ENCODE results near the gene CTNS. TPM values are rescaled to one million over a fixed set of nuclear protein-coding genes. Genes with fewer than 3 reads are reported as not detected.

CTNS gene
- total RNA-seq, 1 donor from 2014 or later = 11.5 TPM

DNA sequence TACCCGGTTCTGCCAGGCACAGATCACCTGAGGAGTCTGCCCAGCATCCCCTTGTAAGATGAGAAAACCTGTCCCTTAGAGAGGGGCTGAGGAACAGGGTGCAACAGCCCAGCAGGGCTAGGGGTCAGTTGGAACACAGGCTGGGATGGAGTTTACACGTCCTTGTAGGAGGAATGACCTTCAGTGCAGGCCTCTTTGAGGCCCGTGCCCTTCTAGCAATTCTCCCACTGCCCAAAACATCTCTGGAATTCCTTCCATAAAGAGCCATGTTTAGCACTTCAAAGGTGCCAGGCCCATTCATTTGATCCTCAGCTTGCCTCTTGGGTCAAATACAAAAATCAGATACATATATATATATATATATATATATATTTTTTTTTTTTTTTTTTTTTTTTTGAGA is 4.5 kb downstream of the CTNS start:
- no peaks in the 10 kb centered on the region for H3K27me3 ChIP-seq (ENCODE audit: control insufficient read depth in 3 of 3, insufficient read depth in 3 of 3, low read length in 3 of 3)
- H3K4me3 ChIP-seq (ENCODE audit: low read length in 3 of 3) = peak overlapping the region in 1 of 3 donors; percentile 13
- H3K9me3 ChIP-seq (ENCODE audit: control insufficient read depth in 3 of 3, low read length in 3 of 3) = no peaks in the 10 kb centered on the region
- peak overlapping the region; percentile 55 for H3K27ac ChIP-seq (ENCODE audit: low read depth, low read length)
- peaks cover 18 to 23% (median 21%) of the 10 kb centered on the region in 3 donors for H3K36me3 ChIP-seq (ENCODE audit: control insufficient read depth in 3 of 3, insufficient read depth in 3 of 3, low read length in 3 of 3)
- peaks cover 19 to 34% (median 30%) of the 10 kb centered on the region in 3 donors for H3K4me1 ChIP-seq (ENCODE audit: control insufficient read depth in 3 of 3, insufficient read depth in 3 of 3, low read length in 3 of 3)
- peak overlapping the region in 2 of 3 donors; percentile 40 for H3K9ac ChIP-seq (ENCODE audit: low read depth in 1 of 3, low read length in 3 of 3)

DNA sequence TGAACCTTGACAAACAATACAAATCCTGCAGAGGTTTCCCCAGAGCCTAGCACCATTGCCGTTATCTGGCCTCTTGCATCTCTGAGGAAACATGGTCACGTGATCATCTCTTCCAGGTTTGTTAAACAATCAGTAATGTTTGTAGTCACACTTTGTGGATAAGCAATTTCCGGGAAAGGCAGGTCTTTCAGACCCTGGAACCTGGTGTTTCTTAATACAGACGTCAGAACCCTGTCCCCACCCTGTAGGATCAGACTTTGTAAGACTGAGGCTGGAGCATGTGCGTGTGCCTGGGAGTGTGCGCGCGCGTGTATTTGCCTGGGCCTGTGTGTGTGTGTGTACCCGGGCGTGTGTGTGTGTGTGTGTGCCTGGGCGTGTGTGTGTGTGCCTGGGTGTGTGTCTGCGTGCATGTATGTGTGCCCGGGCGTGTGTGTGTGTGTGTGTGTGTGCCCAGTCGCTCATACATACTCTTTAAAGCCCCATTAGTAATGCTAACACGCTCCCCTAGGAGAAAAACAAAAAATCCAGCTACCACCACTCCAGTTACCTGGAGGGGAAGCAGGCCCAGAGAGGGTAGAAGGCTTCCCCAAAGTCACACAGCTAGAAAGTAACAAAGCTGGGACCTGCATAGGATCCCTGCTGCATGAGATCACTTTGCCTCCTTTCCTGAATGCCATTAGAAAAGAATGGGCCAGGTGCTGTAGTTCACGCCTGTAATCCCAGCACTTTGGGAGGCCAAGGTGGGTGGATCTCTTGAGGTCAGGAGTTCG is 5.3 kb downstream of the CTNS start:
- H3K9me3 ChIP-seq (ENCODE audit: control insufficient read depth in 3 of 3, low read length in 3 of 3) = no peaks in the 10 kb centered on the region
- no peaks in the 10 kb centered on the region for H3K27me3 ChIP-seq (ENCODE audit: control insufficient read depth in 3 of 3, insufficient read depth in 3 of 3, low read length in 3 of 3)
- peaks cover 21 to 25% (median 21%) of the 10 kb centered on the region in 3 donors for H3K36me3 ChIP-seq (ENCODE audit: control insufficient read depth in 3 of 3, insufficient read depth in 3 of 3, low read length in 3 of 3)
- H3K4me1 ChIP-seq (ENCODE audit: control insufficient read depth in 3 of 3, insufficient read depth in 3 of 3, low read length in 3 of 3) = peaks cover 18 to 30% (median 28%) of the 10 kb centered on the region in 3 donors
- no peak overlapping the region for H3K27ac ChIP-seq (ENCODE audit: low read depth, low read length)
- H3K9ac ChIP-seq (ENCODE audit: low read depth in 1 of 3, low read length in 3 of 3) = no peak overlapping the region
- H3K4me3 ChIP-seq (ENCODE audit: low read length in 3 of 3) = no peak overlapping the region

DNA sequence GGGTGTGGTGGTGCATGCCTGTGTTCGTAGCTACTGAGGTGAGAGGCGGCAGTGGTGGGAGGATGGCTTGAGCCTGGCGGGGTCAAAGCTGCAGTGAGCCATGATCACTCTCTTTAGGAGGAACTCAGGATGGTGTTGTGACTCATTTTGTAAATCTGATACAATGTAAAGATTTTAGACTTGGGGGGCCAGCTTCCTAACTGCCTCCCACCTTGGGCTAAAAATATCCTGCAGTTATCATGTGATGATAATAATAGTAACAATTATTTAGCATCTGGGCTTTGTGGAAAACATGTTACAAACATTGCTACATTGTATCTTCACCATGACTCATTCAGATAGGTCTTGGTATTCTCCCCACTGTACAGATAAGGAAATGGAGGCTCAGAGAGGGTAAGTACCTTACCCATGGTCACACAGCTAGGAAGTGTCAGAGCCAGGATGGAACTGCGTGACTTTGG is 7.4 kb downstream of the CTNS start:
- no peaks in the 10 kb centered on the region for H3K27me3 ChIP-seq (ENCODE audit: control insufficient read depth in 3 of 3, insufficient read depth in 3 of 3, low read length in 3 of 3)
- no peak overlapping the region for H3K9ac ChIP-seq (ENCODE audit: low read depth in 1 of 3, low read length in 3 of 3)
- peaks cover 23 to 31% (median 25%) of the 10 kb centered on the region in 3 donors for H3K36me3 ChIP-seq (ENCODE audit: control insufficient read depth in 3 of 3, insufficient read depth in 3 of 3, low read length in 3 of 3)
- H3K9me3 ChIP-seq (ENCODE audit: control insufficient read depth in 3 of 3, low read length in 3 of 3) = no peaks in the 10 kb centered on the region
- peaks cover 12 to 22% (median 16%) of the 10 kb centered on the region in 3 donors for H3K4me1 ChIP-seq (ENCODE audit: control insufficient read depth in 3 of 3, insufficient read depth in 3 of 3, low read length in 3 of 3)
- no peak overlapping the region for H3K4me3 ChIP-seq (ENCODE audit: low read length in 3 of 3)
- no peak overlapping the region for H3K27ac ChIP-seq (ENCODE audit: low read depth, low read length)

DNA sequence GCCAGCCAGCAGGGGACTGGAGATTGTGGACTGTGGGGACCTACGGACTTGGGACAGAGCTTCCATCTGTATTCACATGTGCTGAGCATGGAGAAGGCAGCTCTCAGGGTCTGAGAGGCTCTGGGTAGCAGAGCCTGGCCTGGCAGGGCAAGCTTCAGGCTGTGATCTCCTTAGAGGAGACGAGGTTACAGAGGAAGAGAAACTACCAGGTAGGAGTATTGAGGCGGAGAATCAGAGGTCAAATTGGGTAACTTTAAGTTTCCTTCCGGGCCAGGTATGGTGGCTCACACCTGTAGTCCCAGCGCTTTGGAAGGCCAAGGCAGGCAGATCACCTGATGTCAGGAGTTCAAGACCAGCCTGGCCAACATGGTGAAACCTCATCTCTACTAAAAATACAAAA is 8.8 kb downstream of the CTNS start:
- H3K36me3 ChIP-seq (ENCODE audit: control insufficient read depth in 3 of 3, insufficient read depth in 3 of 3, low read length in 3 of 3) = peaks cover 22 to 39% (median 27%) of the 10 kb centered on the region in 3 donors
- H3K27ac ChIP-seq (ENCODE audit: low read depth, low read length) = no peak overlapping the region
- H3K9me3 ChIP-seq (ENCODE audit: control insufficient read depth in 3 of 3, low read length in 3 of 3) = no peaks in the 10 kb centered on the region
- no peaks in the 10 kb centered on the region for H3K27me3 ChIP-seq (ENCODE audit: control insufficient read depth in 3 of 3, insufficient read depth in 3 of 3, low read length in 3 of 3)
- peaks cover 7 to 15% (median 8%) of the 10 kb centered on the region in 3 donors for H3K4me1 ChIP-seq (ENCODE audit: control insufficient read depth in 3 of 3, insufficient read depth in 3 of 3, low read length in 3 of 3)
- no peak overlapping the region for H3K9ac ChIP-seq (ENCODE audit: low read depth in 1 of 3, low read length in 3 of 3)
- no peak overlapping the region for H3K4me3 ChIP-seq (ENCODE audit: low read length in 3 of 3)

DNA sequence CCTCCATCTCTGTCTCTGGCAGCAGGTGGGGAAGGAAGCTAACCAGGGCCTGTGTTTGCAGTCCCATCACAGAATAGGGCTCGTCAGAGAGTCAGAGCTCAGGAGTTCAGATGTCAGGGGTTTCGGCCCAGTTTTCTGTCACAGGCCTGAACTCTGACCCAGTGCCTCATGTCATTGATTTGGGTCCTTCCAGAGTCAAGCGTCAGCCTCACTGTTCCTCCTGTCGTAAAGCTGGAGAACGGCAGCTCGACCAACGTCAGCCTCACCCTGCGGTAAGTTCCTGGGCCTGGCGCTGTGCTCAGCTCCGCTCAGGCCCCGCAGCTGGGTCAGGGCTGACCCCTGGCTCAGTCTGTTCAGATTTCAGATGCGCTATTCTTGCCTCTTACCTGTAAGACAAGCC is 10.7 kb downstream of the CTNS start:
- Histone ChIP-seq H3K4me3 (ENCODE audit: low read length in 3 of 3) (no peak overlapping the region), H3K4me1 (ENCODE audit: control insufficient read depth in 3 of 3, insufficient read depth in 3 of 3, low read length in 3 of 3) (peaks cover 0 to 5% (median 3%) of the 10 kb centered on the region in 3 donors), H3K9me3 (ENCODE audit: control insufficient read depth in 3 of 3, low read length in 3 of 3) (no peaks in the 10 kb centered on the region), H3K36me3 (ENCODE audit: control insufficient read depth in 3 of 3, insufficient read depth in 3 of 3, low read length in 3 of 3) (peaks cover 21 to 37% (median 24%) of the 10 kb centered on the region in 3 donors), H3K27me3 (ENCODE audit: control insufficient read depth in 3 of 3, insufficient read depth in 3 of 3, low read length in 3 of 3) (no peaks in the 10 kb centered on the region), H3K27ac (ENCODE audit: low read depth, low read length) (no peak overlapping the region), H3K9ac (ENCODE audit: low read depth in 1 of 3, low read length in 3 of 3) (peak overlapping the region in 1 of 3 donors; percentile 50)

DNA sequence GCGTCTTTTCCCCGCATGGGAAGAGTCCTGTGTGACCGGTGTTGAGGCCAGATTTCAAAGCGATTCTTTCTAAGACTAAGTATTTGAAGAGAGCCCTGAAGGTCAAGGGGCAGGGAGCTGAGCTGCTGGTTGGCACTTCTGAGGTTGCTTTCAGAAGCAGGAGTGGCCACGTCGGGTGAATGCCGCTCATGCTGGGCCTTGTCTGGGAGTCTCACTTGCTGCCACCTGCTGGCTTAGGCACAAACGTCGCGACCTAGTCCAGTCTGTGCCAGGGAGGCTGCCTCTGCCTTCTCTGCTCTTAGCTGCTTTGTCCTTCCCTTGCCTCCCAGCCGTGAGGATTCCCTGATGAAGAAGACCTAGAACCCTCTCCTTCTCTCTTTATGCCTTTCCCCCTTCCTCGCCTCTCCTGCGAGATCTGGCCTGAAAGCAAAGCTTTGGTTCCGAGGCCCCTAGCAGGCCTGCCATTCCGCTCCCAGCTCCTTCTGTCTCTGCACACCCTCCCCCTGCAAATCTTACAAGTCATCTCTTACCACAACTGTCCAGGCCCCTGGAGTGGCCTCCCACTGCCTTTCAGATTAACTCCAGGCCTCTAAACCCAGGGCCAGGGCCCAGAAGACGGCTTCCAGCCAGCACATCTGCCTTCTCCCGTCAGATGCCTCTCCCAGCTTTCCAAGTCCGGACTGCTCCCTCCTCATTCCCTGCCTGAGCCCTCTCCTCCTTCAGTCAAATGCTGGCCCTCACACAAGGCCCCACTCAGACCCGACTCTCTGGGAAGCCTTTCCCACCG is 11.4 kb downstream of the CTNS start:
- H3K4me3 ChIP-seq (ENCODE audit: low read length in 3 of 3) = no peak overlapping the region
- no peaks in the 10 kb centered on the region for H3K27me3 ChIP-seq (ENCODE audit: control insufficient read depth in 3 of 3, insufficient read depth in 3 of 3, low read length in 3 of 3)
- peaks cover 0 to 5% (median 3%) of the 10 kb centered on the region in 3 donors for H3K4me1 ChIP-seq (ENCODE audit: control insufficient read depth in 3 of 3, insufficient read depth in 3 of 3, low read length in 3 of 3)
- no peaks in the 10 kb centered on the region for H3K9me3 ChIP-seq (ENCODE audit: control insufficient read depth in 3 of 3, low read length in 3 of 3)
- peak overlapping the region in 2 of 3 donors; percentile 46 to 50 for H3K9ac ChIP-seq (ENCODE audit: low read depth in 1 of 3, low read length in 3 of 3)
- peaks cover 21 to 34% (median 24%) of the 10 kb centered on the region in 3 donors for H3K36me3 ChIP-seq (ENCODE audit: control insufficient read depth in 3 of 3, insufficient read depth in 3 of 3, low read length in 3 of 3)
- H3K27ac ChIP-seq (ENCODE audit: low read depth, low read length) = no peak overlapping the region

DNA sequence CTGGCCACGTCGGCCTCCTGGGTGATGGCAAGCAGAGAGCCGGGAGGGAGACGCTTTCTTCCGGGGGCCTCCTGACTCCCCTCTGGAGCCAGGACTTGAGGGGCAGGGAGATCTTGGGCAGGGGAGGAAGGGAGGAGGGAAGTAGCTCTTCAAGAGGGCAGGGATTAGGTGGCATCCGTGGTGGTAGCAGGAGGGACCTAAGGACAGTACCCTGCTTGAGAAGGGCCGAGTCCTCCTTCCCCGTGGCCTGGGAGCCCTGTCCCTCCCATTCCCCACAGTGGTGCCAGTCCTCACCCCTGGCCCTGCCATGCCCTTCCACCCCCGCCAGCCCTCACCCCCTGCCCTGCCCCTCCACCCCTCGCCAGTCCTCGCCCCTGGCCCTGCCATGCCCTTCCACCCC is 19.2 kb downstream of the CTNS start:
- Histone ChIP-seq H3K27ac (ENCODE audit: low read depth, low read length) (no peak overlapping the region), H3K4me1 (ENCODE audit: control insufficient read depth in 3 of 3, insufficient read depth in 3 of 3, low read length in 3 of 3) (peaks cover 19 to 26% (median 22%) of the 10 kb centered on the region in 3 donors), H3K9ac (ENCODE audit: low read depth in 1 of 3, low read length in 3 of 3) (no peak overlapping the region), H3K36me3 (ENCODE audit: control insufficient read depth in 3 of 3, insufficient read depth in 3 of 3, low read length in 3 of 3) (peaks cover under 1 to 11% (median 4%) of the 10 kb centered on the region in 3 donors), H3K4me3 (ENCODE audit: low read length in 3 of 3) (no peak overlapping the region), H3K27me3 (ENCODE audit: control insufficient read depth in 3 of 3, insufficient read depth in 3 of 3, low read length in 3 of 3) (no peaks in the 10 kb centered on the region), H3K9me3 (ENCODE audit: control insufficient read depth in 3 of 3, low read length in 3 of 3) (no peaks in the 10 kb centered on the region)

DNA sequence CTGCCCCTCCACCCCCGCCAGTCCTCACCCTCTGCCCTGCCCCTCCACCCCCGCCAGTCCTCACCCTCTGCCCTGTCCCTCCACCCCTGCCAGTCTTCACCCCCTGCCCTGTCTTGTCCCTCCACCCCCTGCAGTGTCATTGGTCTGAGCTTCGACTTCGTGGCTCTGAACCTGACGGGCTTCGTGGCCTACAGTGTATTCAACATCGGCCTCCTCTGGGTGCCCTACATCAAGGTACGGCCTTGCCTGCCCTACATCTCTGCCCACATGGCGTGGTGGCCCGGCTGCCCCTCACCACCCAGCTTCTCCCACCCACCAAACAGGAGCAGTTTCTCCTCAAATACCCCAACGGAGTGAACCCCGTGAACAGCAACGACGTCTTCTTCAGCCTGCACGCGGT is 19.8 kb downstream of the CTNS start:
- Histone ChIP-seq H3K4me1 (ENCODE audit: control insufficient read depth in 3 of 3, insufficient read depth in 3 of 3, low read length in 3 of 3) (peaks cover 19 to 29% (median 22%) of the 10 kb centered on the region in 3 donors), H3K27me3 (ENCODE audit: control insufficient read depth in 3 of 3, insufficient read depth in 3 of 3, low read length in 3 of 3) (no peaks in the 10 kb centered on the region), H3K9ac (ENCODE audit: low read depth in 1 of 3, low read length in 3 of 3) (no peak overlapping the region)

DNA sequence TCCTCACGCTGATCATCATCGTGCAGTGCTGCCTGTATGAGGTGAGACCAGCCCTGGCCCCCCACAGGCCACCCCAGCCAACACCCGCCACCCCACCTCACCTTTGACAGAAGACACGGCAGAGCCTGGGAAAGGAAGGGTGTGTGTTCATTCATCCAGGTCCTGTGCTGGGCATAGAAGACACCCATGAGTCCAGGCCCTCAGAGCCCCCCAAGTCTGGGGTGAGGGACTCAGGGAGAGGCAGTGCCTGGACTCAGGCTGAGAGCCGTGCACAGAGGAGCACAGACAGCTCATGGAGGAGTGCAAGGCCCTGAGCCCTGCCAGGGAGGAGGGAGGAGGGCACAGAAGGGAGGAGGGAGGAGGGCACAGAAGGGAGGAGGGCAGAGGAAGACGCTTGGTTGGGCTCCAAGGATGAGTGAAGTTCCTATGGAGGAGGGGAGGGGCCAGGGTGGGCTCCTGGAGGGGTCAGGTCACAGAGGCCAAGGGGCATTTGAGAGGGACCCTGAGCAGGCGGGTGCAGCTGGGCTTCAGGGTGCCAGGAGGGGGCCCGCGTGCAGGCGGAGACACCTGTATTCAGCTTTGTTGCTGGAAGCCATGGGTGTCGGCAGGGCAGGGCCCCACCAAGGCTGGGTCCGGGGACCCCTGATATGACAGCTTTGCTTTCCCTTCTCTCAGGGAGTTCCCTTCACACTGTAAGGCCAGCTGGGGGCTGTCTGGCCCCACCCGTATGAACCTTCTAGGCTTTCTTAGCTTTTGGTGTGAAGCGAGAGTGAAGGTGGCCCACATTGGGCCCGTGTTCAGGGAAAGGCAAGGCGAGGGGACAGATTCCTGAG is 20.4 kb downstream of the CTNS start:
- Histone ChIP-seq H3K27ac (ENCODE audit: low read depth, low read length) (no peak overlapping the region), H3K4me3 (ENCODE audit: low read length in 3 of 3) (no peak overlapping the region), H3K4me1 (ENCODE audit: control insufficient read depth in 3 of 3, insufficient read depth in 3 of 3, low read length in 3 of 3) (peaks cover 19 to 29% (median 22%) of the 10 kb centered on the region in 3 donors), H3K9ac (ENCODE audit: low read depth in 1 of 3, low read length in 3 of 3) (no peak overlapping the region), H3K36me3 (ENCODE audit: control insufficient read depth in 3 of 3, insufficient read depth in 3 of 3, low read length in 3 of 3) (peaks cover 6 to 12% (median 10%) of the 10 kb centered on the region in 3 donors), H3K27me3 (ENCODE audit: control insufficient read depth in 3 of 3, insufficient read depth in 3 of 3, low read length in 3 of 3) (no peaks in the 10 kb centered on the region), H3K9me3 (ENCODE audit: control insufficient read depth in 3 of 3, low read length in 3 of 3) (no peaks in the 10 kb centered on the region)

More for the DNA sequence above, 19.8 kb downstream of the CTNS start:
- H3K9me3 ChIP-seq (ENCODE audit: control insufficient read depth in 3 of 3, low read length in 3 of 3) = no peaks in the 10 kb centered on the region
- no peak overlapping the region for H3K4me3 ChIP-seq (ENCODE audit: low read length in 3 of 3)
- no peak overlapping the region for H3K27ac ChIP-seq (ENCODE audit: low read depth, low read length)
- H3K36me3 ChIP-seq (ENCODE audit: control insufficient read depth in 3 of 3, insufficient read depth in 3 of 3, low read length in 3 of 3) = peaks cover 6 to 13% (median 7%) of the 10 kb centered on the region in 3 donors
